HepG2 (cell line): Measurements from ENCODE around the gene SERINC5. TPM values are rescaled to one million over a fixed set of nuclear protein-coding genes. Genes with fewer than 3 reads are reported as not detected.

Experiments used
- ATAC-seq: fragments of 200-7000 bp; cut with Tn5 transposase; 3 replicates; pipeline ENCODE4 v1.9.1; 2020; ENCODE audit warnings: mild to moderate bottlenecking, moderate library complexity
- BruUV-seq: library from RNA; stranded (reverse); fragments of 400-500 nt; replicated peaks from 2 replicates; lab custom pipeline; 2021; lab: Mats Ljungman, UMichigan
- CTCF ChIA-PET: fragments of 300-600 bp; formaldehyde crosslinking; extraction: SDS; loops from one replicate; lab custom pipeline; 2021; ENCODE audit warnings: low total read pairs, inconsistent platforms, low intra/inter-chr PET ratio; lab: Yijun Ruan, JAX
- POLR2A ChIA-PET: fragments of 350-600 bp; sonication (Branson Sonifier 250); formaldehyde crosslinking; loops from one replicate; lab custom pipeline; 2020; ENCODE audit warnings: antibody characterized with exemption, inconsistent platforms; lab: Yijun Ruan, JAX
- DNase-seq: peaks from one replicate; pipeline ENCODE4 v3.0.0-alpha.2; 2015; ENCODE audit warnings: low spot score
- FAIRE-seq: peaks from 3 replicates; lab custom pipeline; 2011; peaks lifted over from hg19 to GRCh38; lab: Jason Lieb, UNC
- H2AFZ ChIP-seq: one replicate; pipeline ENCODE4 v1.6.1; 2011; ENCODE audit warnings: low read length, inconsistent platforms
- H3K27ac ChIP-seq: fragments of 300-600 bp; 3 replicates; pipeline ENCODE4 v1.8.0; 2011; ENCODE audit warnings: mixed run types, mild to moderate bottlenecking, mixed read lengths, low read length, inconsistent platforms; ENCODE audit not compliant: insufficient read depth; ENCODE audit errors: extremely low read length
- H3K27me3 ChIP-seq, 2 experiments: fragments of 200-600 bp in 1 of 2; 2 replicates in 1 of 2; 3 replicates in 1 of 2; pipeline versions ENCODE4 v1.6.0 to v1.8.0; 2011; ENCODE audit warnings: low read length in 2 of 2, mild to moderate bottlenecking in 2 of 2, moderate library complexity in 2 of 2, inconsistent platforms in 1 of 2; ENCODE audit not compliant: insufficient read depth in 2 of 2, control insufficient read depth in 1 of 2
- H3K36me3 ChIP-seq, 2 experiments: fragments of 200-600 bp in 1 of 2; replicated peaks in 1 of 2; 2 replicates in 1 of 2; 3 replicates in 1 of 2; pipeline versions ENCODE4 v1.5.1 to v1.8.0; 2011; ENCODE audit warnings: low read length in 2 of 2, inconsistent platforms in 1 of 2; ENCODE audit not compliant: insufficient read depth in 2 of 2, control insufficient read depth in 1 of 2
- H3K4me1 ChIP-seq: 2 replicates; pipeline ENCODE4 v1.5.1; 2012; ENCODE audit warnings: low read length, inconsistent platforms; ENCODE audit not compliant: insufficient read depth
- H3K4me2 ChIP-seq: 2 replicates; pipeline ENCODE4 v1.6.0; 2011; ENCODE audit warnings: low read depth, low read length, inconsistent platforms
- H3K4me3 ChIP-seq, 3 experiments: fragments of 200-600 bp in 1 of 3; sonication (generic), shearing (Covaris generic) in 1 of 3; replicated peaks in 1 of 3; 2 replicates each; pipeline ENCODE4 v1.5.1; 2011 to 2016; ENCODE audit warnings: low read length in 3 of 3, inconsistent platforms in 2 of 3, low read depth in 2 of 3, mild to moderate bottlenecking in 2 of 3, control low read depth in 1 of 3, mixed read lengths in 1 of 3; ENCODE audit not compliant: insufficient read depth in 1 of 3
- H3K79me2 ChIP-seq: one replicate; pipeline ENCODE4 v1.6.1; 2011; ENCODE audit warnings: low read length, inconsistent platforms; ENCODE audit not compliant: insufficient read depth
- H3K9ac ChIP-seq: 2 replicates; pipeline ENCODE4 v1.6.0; 2011; ENCODE audit warnings: mild to moderate bottlenecking, low read depth, low read length, inconsistent platforms; ENCODE audit not compliant: insufficient read depth
- H3K9me3 ChIP-seq: 2 replicates; pipeline ENCODE4 v1.5.1; 2012; ENCODE audit warnings: mild to moderate bottlenecking, low read length
- H4K20me1 ChIP-seq: 2 replicates; pipeline ENCODE4 v1.6.0; 2011; ENCODE audit warnings: inconsistent platforms, mild to moderate bottlenecking, low read length, moderate library complexity; ENCODE audit not compliant: insufficient read depth
- AKAP8 ChIP-seq: sonication (generic); formaldehyde crosslinking; IDR thresholded peaks from 2 replicates; pipeline ENCODE4 v1.5.1; 2020; ENCODE audit warnings: mild to moderate bottlenecking, missing genetic modification reagents
- ARNT ChIP-seq: fragments of 450-650 bp; IDR thresholded peaks from 2 replicates; pipeline ENCODE4 v1.6.1; 2017
- CEBPZ ChIP-seq: IDR thresholded peaks from 2 replicates; pipeline ENCODE4 v1.6.1; 2012; ENCODE audit warnings: low read length, improper control_type of control experiment
- ELF3 ChIP-seq: IDR thresholded peaks from 2 replicates; pipeline ENCODE4 v1.6.1; 2016; ENCODE audit warnings: missing genetic modification reagents, missing compliant biosample characterization
- GMEB1 ChIP-seq: sonication (generic); formaldehyde crosslinking; IDR thresholded peaks from 2 replicates; pipeline ENCODE4 v1.5.1; 2020; ENCODE audit warnings: missing genetic modification reagents, mild to moderate bottlenecking, borderline replicate concordance
- LRRFIP1 ChIP-seq: sonication (generic); formaldehyde crosslinking; conservative IDR thresholded peaks from 2 replicates; pipeline ENCODE4 v1.4.0; 2020; ENCODE audit warnings: missing genetic modification reagents
- RAD21 ChIP-seq: fragments of 450-650 bp; formaldehyde crosslinking; IDR thresholded peaks from 2 replicates; pipeline ENCODE4 v1.5.0; 2020; ENCODE audit warnings: mild to moderate bottlenecking
- RNF219 ChIP-seq: sonication (generic); formaldehyde crosslinking; IDR thresholded peaks from 2 replicates; pipeline ENCODE4 v1.5.0; 2020; ENCODE audit warnings: mild to moderate bottlenecking, missing genetic modification reagents
- TOPORS ChIP-seq: sonication (generic); formaldehyde crosslinking; IDR thresholded peaks from 2 replicates; pipeline ENCODE4 v1.8.0; 2023; ENCODE audit warnings: mild to moderate bottlenecking, missing genetic modification reagents
- ZNF136 ChIP-seq: sonication (generic); formaldehyde crosslinking; IDR thresholded peaks from 2 replicates; pipeline ENCODE4 v1.8.1; 2022; ENCODE audit warnings: low read depth, mild to moderate bottlenecking, moderate library complexity, missing genetic modification reagents
- ZNF652 ChIP-seq: IDR thresholded peaks from 2 replicates; pipeline ENCODE4 v1.6.1; 2016; ENCODE audit warnings: low read depth, borderline replicate concordance
- WGBS: methylation state at CpG from one replicate; pipeline ENCODE4 v1.1.6; 2017; ENCODE audit warnings: low lambda C conversion rate; 5-methylcytosine and 5-hydroxymethylcytosine counted together
- in situ Hi-C: cut with HindIII; loops from 2 replicates; pipeline ENCODE4 v1.10.0; 2017; ENCODE audit warnings: low pct_unique_long_range_greater_than_20kb; ENCODE audit not compliant: extremely low pct_ligation_motif_present
- intact Hi-C: fragments of 100-400 bp; cut with micrococcal nuclease; formaldehyde crosslinking; loops from one replicate; pipeline ENCODE4 v1.10.0; 2022; ENCODE audit not compliant: unreplicated experiment
- polyA plus RNA-seq, 8 experiments: library from polyadenylated mRNA; depleted of rRNA in 3 of 8; stranded (reverse) in 7 of 8; unstranded in 1 of 8; fragments of >200 nt; fragmentation: Illumina TruSeq in 4 of 8; extraction: Trizol in 4 of 8; gene quantifications; 2 replicates each; pipeline versions ENCODE4 v1.2.1 to v1.2.3, GENCODE V29; 2011 to 2016; ENCODE audit warnings: low read depth in 4 of 8, missing spikeins in 1 of 8, mixed read lengths in 1 of 8; ENCODE audit not compliant: insufficient read depth in 1 of 8
- total RNA-seq, 5 experiments: library from RNA; depleted of rRNA; stranded (reverse); fragments of >200 nt; fragmentation: Illumina TruSeq; extraction: Trizol; gene quantifications; 2 replicates each; pipeline ENCODE4 v1.2.3, GENCODE V29; 2016; ENCODE audit warnings: low read depth in 1 of 5
- TF ChIP-seq, protein P1 (sequence below): sonication (generic); formaldehyde crosslinking; IDR thresholded peaks from 2 replicates; pipeline ENCODE4 v1.9.0; 2022; ENCODE audit warnings: missing genetic modification reagents, mild to moderate bottlenecking, borderline replicate concordance

Gene SERINC5
- total and polyA plus RNA-seq, 2 of the 13 experiments (the other 11 are each of a cell fraction or from before 2014, with no cell fraction given): 17.3 to 22.8 TPM

DNA sequence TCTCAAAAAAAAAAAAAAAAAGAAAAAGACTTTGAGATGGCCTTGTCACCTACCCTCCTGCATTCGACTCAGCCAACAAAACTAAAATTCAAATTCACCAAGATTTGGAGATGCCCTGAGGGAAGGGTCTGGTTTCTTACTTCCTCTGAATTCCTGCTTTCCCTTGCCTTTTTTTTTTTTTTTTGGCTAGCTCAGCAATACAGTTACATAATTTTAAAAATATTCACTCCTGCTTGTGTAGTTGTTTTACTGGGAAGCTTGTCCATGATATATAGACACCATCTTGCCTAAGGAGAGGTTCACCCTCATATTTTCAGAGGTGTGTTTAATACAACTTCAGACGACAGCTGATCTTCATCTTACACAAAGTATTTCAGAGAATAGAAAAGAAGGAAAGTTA lies 21.3 kb upstream of the SERINC5 start:
- WGBS: 14% methylated on average over 2 of the region's 2 CpGs
- no peaks in the 10 kb centered on the region for H4K20me1 ChIP-seq
- H3K9ac ChIP-seq: no peak overlapping the region
- no peak for FAIRE-seq
- H3K4me3 ChIP-seq: no peak overlapping the region
- intact Hi-C loops (no loop called here), in situ Hi-C loops (no loop called here)
- no peaks in the 10 kb centered on the region for H3K36me3 ChIP-seq
- ATAC-seq: no peak
- no peaks in the 10 kb centered on the region for H3K27me3 ChIP-seq
- H3K4me1 ChIP-seq: 0 out of 2 replicates have a peak, but pooled peaks cover 5% of the 10 kb centered on the region
- no peak overlapping the region for H2AFZ ChIP-seq
- POLR2A ChIA-PET: interaction anchor here (0.9 kb wide), 1 partner anchor 183 kb away, joined by 3 read pairs; no protein-coding TSS in a partner anchor
- BruUV-seq: no TSS peak
- no peak for DNase-seq
- CTCF ChIA-PET: no interaction called here
- H3K79me2 ChIP-seq: no peaks in the 10 kb centered on the region
- no peak overlapping the region for H3K27ac ChIP-seq
- H3K4me2 ChIP-seq: no peak overlapping the region
- H3K9me3 ChIP-seq: no peaks in the 10 kb centered on the region
- TF ChIP-seq ZNF652 (no peak), GMEB1 (CRISPR knock-in tag) (no peak), ELF3 (CRISPR knock-in tag) (no peak), LRRFIP1 (CRISPR knock-in tag) (no peak), ARNT (no peak), RAD21 (CRISPR knock-in tag) (no peak), ZNF136 (no peak), AKAP8 (CRISPR knock-in tag) (no peak), CEBPZ (no peak), TOPORS (CRISPR knock-in tag) (no peak), RNF219 (CRISPR knock-in tag) (no peak)
- TF ChIP-seq, protein P1, sequence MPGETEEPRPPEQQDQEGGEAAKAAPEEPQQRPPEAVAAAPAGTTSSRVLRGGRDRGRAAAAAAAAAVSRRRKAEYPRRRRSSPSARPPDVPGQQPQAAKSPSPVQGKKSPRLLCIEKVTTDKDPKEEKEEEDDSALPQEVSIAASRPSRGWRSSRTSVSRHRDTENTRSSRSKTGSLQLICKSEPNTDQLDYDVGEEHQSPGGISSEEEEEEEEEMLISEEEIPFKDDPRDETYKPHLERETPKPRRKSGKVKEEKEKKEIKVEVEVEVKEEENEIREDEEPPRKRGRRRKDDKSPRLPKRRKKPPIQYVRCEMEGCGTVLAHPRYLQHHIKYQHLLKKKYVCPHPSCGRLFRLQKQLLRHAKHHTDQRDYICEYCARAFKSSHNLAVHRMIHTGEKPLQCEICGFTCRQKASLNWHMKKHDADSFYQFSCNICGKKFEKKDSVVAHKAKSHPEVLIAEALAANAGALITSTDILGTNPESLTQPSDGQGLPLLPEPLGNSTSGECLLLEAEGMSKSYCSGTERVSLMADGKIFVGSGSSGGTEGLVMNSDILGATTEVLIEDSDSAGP: no peak
